GM10847 (cell line): Measurements from ENCODE around the gene ACOT12.

Experiments
- POLR2A ChIP-seq: IDR thresholded peaks from 2 replicates; pipeline ENCODE4 v1.6.1; 2011; ENCODE audit not compliant: insufficient read length; ENCODE audit errors: extremely low read depth

The ACOT12 gene

GRCh38 chr5:81283976-81284375, 110.0 kb downstream of the ACOT12 start:
- no peak for TF ChIP-seq POLR2A
